Daoy (cell line): ENCODE data around the gene SNX25. TPM values are rescaled to one million over a fixed set of nuclear protein-coding genes. Genes with fewer than 3 reads are reported as not detected.
"Not testable (repeated sequence)": the region's sequence is repeated elsewhere in the genome, so short reads cannot be mapped to it uniquely, and the experiment has no call there.

ENCODE experiments used
- DNase-seq: peaks from one replicate; pipeline ENCODE4 v3.0.0-alpha.2; 2015; ENCODE audit warnings: low read depth
- total RNA-seq: library from RNA; depleted of rRNA; stranded (reverse); fragments of >200 nt; shearing (Covaris generic); gene quantifications from 2 replicates; pipeline ENCODE4 v1.2.3, GENCODE V29; 2014

Gene SNX25
- total RNA-seq, 1 experiment from 2014 or later = 14.8 TPM

GRCh38 chr4:185204238-185204910, 5.0 kb upstream of the SNX25 start:
- DNase-seq = peak; percentile 6

GRCh38 chr4:185205073-185205472, 4.3 kb upstream of the SNX25 start:
- not testable (repeated sequence) for DNase-seq

- no peak for DNase-seq
Measured at GRCh38 chr4:185205697-185206342, 3.6 kb upstream of the SNX25 start.

GRCh38 chr4:185207466-185207865, 1.9 kb upstream of the SNX25 start:
- DNase-seq = no peak

GRCh38 chr4:185209852-185210101, 379 bp downstream of the SNX25 start:
- DNase-seq = not testable (repeated sequence)

GRCh38 chr4:185210102-185210981, 944 bp downstream of the SNX25 start:
- DNase-seq = peak; percentile 53

- no peak for DNase-seq
Measured at GRCh38 chr4:185211035-185211434, 1.6 kb downstream of the SNX25 start.

- DNase-seq = no peak
Measured at GRCh38 chr4:185211641-185212040, 2.2 kb downstream of the SNX25 start.

- no peak for DNase-seq
Measured at GRCh38 chr4:185212581-185212980, 3.2 kb downstream of the SNX25 start.

- DNase-seq = no peak
Measured at GRCh38 chr4:185213877-185214276, 4.5 kb downstream of the SNX25 start.

- DNase-seq = no peak
Measured at GRCh38 chr4:185215261-185215660, 5.9 kb downstream of the SNX25 start.

GRCh38 chr4:185217408-185217975, 8.1 kb downstream of the SNX25 start:
- no peak for DNase-seq

GRCh38 chr4:185218312-185218711, 8.9 kb downstream of the SNX25 start:
- DNase-seq = no peak

- DNase-seq = no peak
Measured at GRCh38 chr4:185219551-185220344, 10.3 kb downstream of the SNX25 start.

- DNase-seq = no peak
Measured at GRCh38 chr4:185221491-185221890, 12.1 kb downstream of the SNX25 start.

- no peak for DNase-seq
Measured at GRCh38 chr4:185221912-185222311, 12.5 kb downstream of the SNX25 start.

GRCh38 chr4:185222598-185222997, 13.2 kb downstream of the SNX25 start:
- DNase-seq = no peak

GRCh38 chr4:185224597-185224996, 15.2 kb downstream of the SNX25 start:
- DNase-seq = no peak

GRCh38 chr4:185225940-185226339, 16.5 kb downstream of the SNX25 start:
- DNase-seq = no peak

GRCh38 chr4:185227131-185227551, 17.7 kb downstream of the SNX25 start:
- DNase-seq = no peak

- DNase-seq = no peak
Measured at GRCh38 chr4:185227713-185228278, 18.4 kb downstream of the SNX25 start.
